GM12878 (cell line): ENCODE data around the gene FRRS1L. TPM values are rescaled to one million over a fixed set of nuclear protein-coding genes. Genes with fewer than 3 reads are reported as not detected.

Source experiments
- ATAC-seq: fragments of 200-7000 bp; cut with Tn5 transposase; 3 replicates; pipeline ENCODE4 v1.9.1; 2020; ENCODE audit warnings: mild to moderate bottlenecking, moderate library complexity
- BruUV-seq: library from RNA; stranded (reverse); fragments of 400-500 nt; replicated peaks from 2 replicates; lab custom pipeline; 2021; lab: Mats Ljungman, UMichigan
- CTCF ChIA-PET: fragments of 300-600 bp; sonication (Branson Sonifier 250); formaldehyde crosslinking; extraction: SDS; loops from one replicate; lab custom pipeline; 2021; ENCODE audit warnings: inconsistent platforms; lab: Yijun Ruan, JAX
- POLR2A ChIA-PET: fragments of 350-600 bp; formaldehyde crosslinking; extraction: SDS; loops from one replicate; lab custom pipeline; 2021; ENCODE audit warnings: inconsistent platforms; lab: Charles Lee
- RAD21 ChIA-PET: fragments of 300-600 bp; sonication (Branson Sonifier 250); formaldehyde crosslinking; loops from one replicate; lab custom pipeline; 2023; ENCODE audit warnings: antibody characterized with exemption; ENCODE audit not compliant: unreplicated experiment; lab: Charles Lee
- SMC1A ChIA-PET: fragments of 300-600 bp; sonication (Branson Sonifier 250); formaldehyde crosslinking; loops from one replicate; lab custom pipeline; 2023; ENCODE audit not compliant: unreplicated experiment, uncharacterized antibody; lab: Charles Lee
- DNase-seq: peaks from one replicate; pipeline ENCODE4 v3.0.0-alpha.2; 2011; ENCODE audit warnings: low read depth, low spot score
- FAIRE-seq: peaks from 3 replicates; lab custom pipeline; 2011; peaks lifted over from hg19 to GRCh38; lab: Jason Lieb, UNC
- H2AFZ ChIP-seq: 2 replicates; pipeline ENCODE4 v1.6.0; 2011; ENCODE audit warnings: low read depth, low read length, control low read depth; ENCODE audit not compliant: control insufficient read depth
- H3K27ac ChIP-seq: 2 replicates; pipeline ENCODE4 v1.5.1; 2011; ENCODE audit warnings: control low read depth; ENCODE audit not compliant: control insufficient read depth, insufficient read depth
- H3K27me3 ChIP-seq, 2 experiments: replicated peaks in 1 of 2; 2 replicates each; pipeline versions ENCODE4 v1.6.0 to v1.6.1; 2011; ENCODE audit warnings: low read length in 1 of 2; ENCODE audit not compliant: control insufficient read depth in 2 of 2, insufficient read depth in 2 of 2
- H3K36me3 ChIP-seq, 2 experiments: 2 replicates each; pipeline ENCODE4 v1.5.1; 2011; ENCODE audit warnings: low read length in 1 of 2; ENCODE audit not compliant: control insufficient read depth in 2 of 2, insufficient read depth in 2 of 2
- H3K4me1 ChIP-seq: 2 replicates; pipeline ENCODE4 v1.6.1; 2011; ENCODE audit warnings: mild to moderate bottlenecking, low read length, moderate library complexity, mixed read lengths; ENCODE audit not compliant: control insufficient read depth, insufficient read depth
- H3K4me2 ChIP-seq: 2 replicates; pipeline ENCODE4 v1.6.0; 2011; ENCODE audit warnings: control low read depth; ENCODE audit not compliant: control insufficient read depth, insufficient read depth
- H3K4me3 ChIP-seq: fragments of 200-600 bp; sonication (generic); 2 replicates; pipeline ENCODE4 v1.5.1; 2016
- H3K79me2 ChIP-seq: 2 replicates; pipeline ENCODE4 v1.6.0; 2011; ENCODE audit warnings: low read length; ENCODE audit not compliant: control insufficient read depth, insufficient read depth
- H3K9ac ChIP-seq: 2 replicates; pipeline ENCODE4 v1.8.0; 2011; ENCODE audit warnings: low read length, control low read depth, mixed read lengths; ENCODE audit not compliant: control insufficient read depth, insufficient read depth
- H3K9me3 ChIP-seq: replicated peaks from 3 replicates; pipeline ENCODE4 v1.5.1; 2011; ENCODE audit warnings: mild to moderate bottlenecking, low read length; ENCODE audit not compliant: control insufficient read depth, insufficient read depth
- H4K20me1 ChIP-seq: 2 replicates; pipeline ENCODE4 v1.6.0; 2011; ENCODE audit not compliant: control insufficient read depth, insufficient read depth
- ASH2L ChIP-seq: fragments of 300-600, 200-600 bp; sonication (generic); IDR thresholded peaks from 2 replicates; pipeline ENCODE4 v1.6.1; 2017; ENCODE audit warnings: low read depth, mild to moderate bottlenecking, borderline replicate concordance
- BCL11A ChIP-seq: IDR thresholded peaks from 2 replicates; pipeline ENCODE4 v1.6.1; 2011; ENCODE audit warnings: low read depth, low read length
- CHD4 ChIP-seq: fragments of 200-600 bp; sonication (generic); IDR thresholded peaks from 2 replicates; pipeline ENCODE4 v1.6.1; 2016; ENCODE audit warnings: mild to moderate bottlenecking
- IKZF1 ChIP-seq: fragments of 450-650 bp; conservative IDR thresholded peaks from 2 replicates; pipeline ENCODE4 v1.6.1; 2017; ENCODE audit warnings: antibody characterized with exemption, mild to moderate bottlenecking
- KAT2A ChIP-seq: conservative IDR thresholded peaks from 2 replicates; pipeline ENCODE4 v1.6.1; 2011; ENCODE audit warnings: low read depth, low read length; ENCODE audit not compliant: control insufficient read depth
- NRF1 ChIP-seq: conservative IDR thresholded peaks from 2 replicates; pipeline ENCODE4 v1.6.1; 2011; ENCODE audit warnings: mild to moderate bottlenecking, low read depth, low read length, improper control_type of control experiment
- PAX5 ChIP-seq: IDR thresholded peaks from 2 replicates; pipeline ENCODE4 v1.6.1; 2011; ENCODE audit warnings: low read depth, low read length, borderline replicate concordance
- POLR2A ChIP-seq: IDR thresholded peaks from 2 replicates; pipeline ENCODE4 v1.6.1; 2011; ENCODE audit warnings: low read depth, mild to moderate bottlenecking, low read length
- TCF7 ChIP-seq: IDR thresholded peaks from 2 replicates; pipeline ENCODE4 v1.6.1; 2014; ENCODE audit warnings: antibody characterized with exemption, borderline replicate concordance
- ZNF24 ChIP-seq: fragments of 450-650 bp; IDR thresholded peaks from 2 replicates; pipeline ENCODE4 v1.6.1; 2017; ENCODE audit warnings: antibody characterized with exemption, mild to moderate bottlenecking
- ZSCAN29 ChIP-seq: fragments of 450-650 bp; IDR thresholded peaks from 2 replicates; pipeline ENCODE4 v1.6.1; 2017; ENCODE audit warnings: mild to moderate bottlenecking, moderate library complexity
- WGBS: methylation state at CpG from one replicate; pipeline ENCODE4 v1.1.6; 2016; ENCODE audit warnings: low lambda C conversion rate; ENCODE audit not compliant: insufficient replicate concordance, insufficient coverage; ENCODE audit errors: missing lambda C conversion rate; 5-methylcytosine and 5-hydroxymethylcytosine counted together
- in situ Hi-C: fragments of 300-500 bp; cut with MboI; formaldehyde crosslinking; loops from 9 replicates; pipeline ENCODE4 v1.14.3; 2018; ENCODE audit warnings: mixed read lengths
- intact Hi-C: fragments of 100-400 bp; cut with micrococcal nuclease; formaldehyde crosslinking; loops from one replicate; pipeline ENCODE4 v1.14.2; 2022; ENCODE audit not compliant: unreplicated experiment
- polyA plus RNA-seq, 11 experiments: library from polyadenylated mRNA; depleted of rRNA in 4 of 11; unstranded in 6 of 11; stranded (reverse) in 5 of 11; fragments of >200 nt; fragmentation: Nextera tagmentation in 4 of 11; fragmentation: Illumina TruSeq in 1 of 11; extraction: Ambion mirVana in 4 of 11; extraction: Trizol in 1 of 11; gene quantifications; 1 replicate in 1 of 11; 2 replicates in 10 of 11; pipeline versions ENCODE4 v1.2.1 to v1.2.3, GENCODE V29; 2011 to 2016; ENCODE audit warnings: inconsistent platforms in 2 of 11, missing spikeins in 2 of 11, low read depth in 1 of 11
- total RNA-seq, 4 experiments: library from RNA; depleted of rRNA in 3 of 4; stranded (reverse); fragments of >200 nt in 3 of 4; fragmentation: Illumina TruSeq in 1 of 4; extraction: Trizol in 1 of 4; gene quantifications; 2 replicates each; pipeline versions ENCODE4 v1.2.1 to v1.2.3, GENCODE V29; 2013 to 2021
- TF ChIP-seq, protein P1 (sequence below): fragments of 450-650 bp; IDR thresholded peaks from 2 replicates; pipeline ENCODE4 v1.6.1; 2016; ENCODE audit warnings: mild to moderate bottlenecking, moderate library complexity, borderline replicate concordance
- TF ChIP-seq, protein P2 (sequence below): fragments of 450-650 bp; IDR thresholded peaks from 2 replicates; pipeline ENCODE4 v1.6.1; 2018; ENCODE audit warnings: borderline replicate concordance, mild to moderate bottlenecking; ENCODE audit not compliant: partially characterized antibody

FRRS1L gene
- total and polyA plus RNA-seq, 10 of the 15 experiments (the other 5 are each of a cell fraction or from before 2014, with no cell fraction given): not detected

DNA sequence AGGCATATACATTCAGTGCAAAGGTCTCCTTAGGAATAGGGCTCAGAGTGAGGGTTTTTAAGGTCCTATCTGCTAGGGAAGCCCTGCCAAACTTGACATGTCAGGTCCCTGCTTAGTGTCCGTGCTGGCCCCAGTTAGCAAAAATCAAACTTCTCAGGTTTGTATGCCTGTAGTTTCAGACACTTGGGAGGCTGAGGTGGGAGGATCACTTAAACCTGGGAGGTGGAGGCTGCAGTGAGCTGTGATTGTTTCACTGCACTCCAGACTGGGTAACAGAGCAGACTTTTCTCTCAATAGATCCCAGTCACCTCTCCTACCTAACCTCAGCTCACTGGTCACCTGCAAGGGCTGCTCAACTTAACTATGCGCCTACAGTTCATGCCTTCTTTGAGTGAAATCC, 28.6 kb downstream of the FRRS1L start:
- H4K20me1 ChIP-seq: no peaks in the 10 kb centered on the region
- in situ Hi-C loops (no loop called here), intact Hi-C loops (no loop called here)
- no peak for FAIRE-seq
- H3K27ac ChIP-seq: no peak overlapping the region
- no peak overlapping the region for H3K4me3 ChIP-seq
- SMC1A ChIA-PET: no interaction called here
- H3K79me2 ChIP-seq: no peaks in the 10 kb centered on the region
- BruUV-seq: no TSS peak
- DNase-seq: no peak
- no peaks in the 10 kb centered on the region for H3K36me3 ChIP-seq
- H2AFZ ChIP-seq: no peak overlapping the region
- no peaks in the 10 kb centered on the region for H3K27me3 ChIP-seq
- no peak overlapping the region for H3K9ac ChIP-seq
- no peaks in the 10 kb centered on the region for H3K9me3 ChIP-seq
- CTCF ChIA-PET: no interaction called here
- RAD21 ChIA-PET: no interaction called here
- POLR2A ChIA-PET: no interaction called here
- no peak overlapping the region for H3K4me2 ChIP-seq
- TF ChIP-seq TCF7: no peak
- TF ChIP-seq ZSCAN29: no peak
- TF ChIP-seq ASH2L: no peak
- no peak for TF ChIP-seq ZNF24
- TF ChIP-seq POLR2A: no peak
- no peak for TF ChIP-seq KAT2A
- no peak for TF ChIP-seq PAX5
- no peak for TF ChIP-seq NRF1
- H3K4me1 ChIP-seq: no peaks in the 10 kb centered on the region
- WGBS: 62% methylated on average over 2 of the region's 2 CpGs
- ATAC-seq: no peak

DNA sequence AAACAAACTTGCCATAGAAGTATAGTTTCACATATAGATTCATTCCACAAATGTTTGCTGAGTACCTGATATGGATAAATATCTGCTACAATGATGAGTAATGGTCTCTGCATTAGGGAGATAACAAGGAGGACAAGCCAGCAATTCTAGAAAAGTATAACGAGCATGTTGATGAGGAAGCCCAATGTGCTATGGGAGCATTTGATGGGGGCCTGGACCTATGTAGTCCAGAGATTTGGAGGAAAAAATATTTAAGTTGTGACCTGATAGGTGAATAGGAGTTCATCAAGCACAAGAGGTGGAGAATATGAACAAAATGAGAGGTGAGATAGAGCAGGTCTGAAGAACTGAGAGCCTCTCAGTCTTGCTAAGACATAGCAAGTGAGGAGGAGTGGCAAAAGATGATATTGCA, 32.9 kb downstream of the FRRS1L start:
- Histone ChIP-seq H3K9ac (no peak overlapping the region), H3K27ac (no peak overlapping the region), H4K20me1 (no peaks in the 10 kb centered on the region), H3K4me1 (no peaks in the 10 kb centered on the region), H2AFZ (no peak overlapping the region), H3K27me3 (no peaks in the 10 kb centered on the region), H3K79me2 (no peaks in the 10 kb centered on the region), H3K4me3 (no peak overlapping the region), H3K9me3 (no peaks in the 10 kb centered on the region), H3K4me2 (no peak overlapping the region), H3K36me3 (no peaks in the 10 kb centered on the region)
- CTCF ChIA-PET: no interaction called here
- intact Hi-C loops: no loop called here
- DNase-seq: no peak
- no TSS peak for BruUV-seq
- SMC1A ChIA-PET: no interaction called here
- POLR2A ChIA-PET: interaction anchor here (0.6 to 1.1 kb wide), 2 partner anchors 9 to 12 kb away, joined by 3 to 4 read pairs; no protein-coding TSS in a partner anchor
- no peak for FAIRE-seq
- WGBS: 0% methylated on average over 1 of the region's 1 CpG
- ATAC-seq: no peak
- no peak for TF ChIP-seq CHD4
- TF ChIP-seq IKZF1: no peak
- TF ChIP-seq BCL11A: no peak
- TF ChIP-seq, protein P1, sequence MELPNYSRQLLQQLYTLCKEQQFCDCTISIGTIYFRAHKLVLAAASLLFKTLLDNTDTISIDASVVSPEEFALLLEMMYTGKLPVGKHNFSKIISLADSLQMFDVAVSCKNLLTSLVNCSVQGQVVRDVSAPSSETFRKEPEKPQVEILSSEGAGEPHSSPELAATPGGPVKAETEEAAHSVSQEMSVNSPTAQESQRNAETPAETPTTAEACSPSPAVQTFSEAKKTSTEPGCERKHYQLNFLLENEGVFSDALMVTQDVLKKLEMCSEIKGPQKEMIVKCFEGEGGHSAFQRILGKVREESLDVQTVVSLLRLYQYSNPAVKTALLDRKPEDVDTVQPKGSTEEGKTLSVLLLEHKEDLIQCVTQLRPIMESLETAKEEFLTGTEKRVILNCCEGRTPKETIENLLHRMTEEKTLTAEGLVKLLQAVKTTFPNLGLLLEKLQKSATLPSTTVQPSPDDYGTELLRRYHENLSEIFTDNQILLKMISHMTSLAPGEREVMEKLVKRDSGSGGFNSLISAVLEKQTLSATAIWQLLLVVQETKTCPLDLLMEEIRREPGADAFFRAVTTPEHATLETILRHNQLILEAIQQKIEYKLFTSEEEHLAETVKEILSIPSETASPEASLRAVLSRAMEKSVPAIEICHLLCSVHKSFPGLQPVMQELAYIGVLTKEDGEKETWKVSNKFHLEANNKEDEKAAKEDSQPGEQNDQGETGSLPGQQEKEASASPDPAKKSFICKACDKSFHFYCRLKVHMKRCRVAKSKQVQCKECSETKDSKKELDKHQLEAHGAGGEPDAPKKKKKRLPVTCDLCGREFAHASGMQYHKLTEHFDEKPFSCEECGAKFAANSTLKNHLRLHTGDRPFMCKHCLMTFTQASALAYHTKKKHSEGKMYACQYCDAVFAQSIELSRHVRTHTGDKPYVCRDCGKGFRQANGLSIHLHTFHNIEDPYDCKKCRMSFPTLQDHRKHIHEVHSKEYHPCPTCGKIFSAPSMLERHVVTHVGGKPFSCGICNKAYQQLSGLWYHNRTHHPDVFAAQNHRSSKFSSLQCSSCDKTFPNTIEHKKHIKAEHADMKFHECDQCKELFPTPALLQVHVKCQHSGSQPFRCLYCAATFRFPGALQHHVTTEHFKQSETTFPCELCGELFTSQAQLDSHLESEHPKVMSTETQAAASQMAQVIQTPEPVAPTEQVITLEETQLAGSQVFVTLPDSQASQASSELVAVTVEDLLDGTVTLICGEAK: no peak
- TF ChIP-seq ZSCAN29: no peak
- TF ChIP-seq, protein P2, sequence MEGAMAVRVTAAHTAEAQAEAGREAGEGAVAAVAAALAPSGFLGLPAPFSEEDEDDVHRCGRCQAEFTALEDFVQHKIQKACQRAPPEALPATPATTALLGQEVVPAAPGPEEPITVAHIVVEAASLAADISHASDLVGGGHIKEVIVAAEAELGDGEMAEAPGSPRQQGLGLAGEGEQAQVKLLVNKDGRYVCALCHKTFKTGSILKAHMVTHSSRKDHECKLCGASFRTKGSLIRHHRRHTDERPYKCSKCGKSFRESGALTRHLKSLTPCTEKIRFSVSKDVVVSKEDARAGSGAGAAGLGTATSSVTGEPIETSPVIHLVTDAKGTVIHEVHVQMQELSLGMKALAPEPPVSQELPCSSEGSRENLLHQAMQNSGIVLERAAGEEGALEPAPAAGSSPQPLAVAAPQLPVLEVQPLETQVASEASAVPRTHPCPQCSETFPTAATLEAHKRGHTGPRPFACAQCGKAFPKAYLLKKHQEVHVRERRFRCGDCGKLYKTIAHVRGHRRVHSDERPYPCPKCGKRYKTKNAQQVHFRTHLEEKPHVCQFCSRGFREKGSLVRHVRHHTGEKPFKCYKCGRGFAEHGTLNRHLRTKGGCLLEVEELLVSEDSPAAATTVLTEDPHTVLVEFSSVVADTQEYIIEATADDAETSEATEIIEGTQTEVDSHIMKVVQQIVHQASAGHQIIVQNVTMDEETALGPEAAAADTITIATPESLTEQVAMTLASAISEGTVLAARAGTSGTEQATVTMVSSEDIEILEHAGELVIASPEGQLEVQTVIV: no peak
- in situ Hi-C loops: no loop called here
- RAD21 ChIA-PET: no interaction called here
